Endothelial cell of umbilical vein (primary cell): Measurements from ENCODE around the gene GRIFIN. TPM values are rescaled to one million over a fixed set of nuclear protein-coding genes. Genes with fewer than 3 reads are reported as not detected.

Experiments used
- BruUV-seq: library from RNA; stranded (reverse); fragments of 400-500 nt; replicated peaks from 2 replicates; lab custom pipeline; 2021; lab: Mats Ljungman, UMichigan
- CTCF ChIA-PET: fragments of 300-600, 350-600 bp; sonication (Branson Sonifier 250); formaldehyde crosslinking; loops from one replicate; lab custom pipeline; 2021; ENCODE audit warnings: antibody characterized with exemption, inconsistent platforms; lab: Charles Lee
- POLR2A ChIA-PET: fragments of 300-600, 350-600 bp; sonication (Branson Sonifier 250); formaldehyde crosslinking; loops from one replicate; lab custom pipeline; 2021; ENCODE audit warnings: antibody characterized with exemption, inconsistent platforms; lab: Charles Lee
- DNase-seq: peaks from one replicate; pipeline ENCODE4 v3.0.0-alpha.2; 2011; ENCODE audit warnings: low read depth, low spot score
- FAIRE-seq: peaks from 2 replicates; lab custom pipeline; 2011; peaks lifted over from hg19 to GRCh38; lab: Jason Lieb, UNC
- H2AFZ ChIP-seq: 2 replicates; pipeline ENCODE4 v1.6.0; 2012; ENCODE audit warnings: low read depth, low read length, control low read depth, inconsistent platforms
- H3K27ac ChIP-seq: 2 replicates; pipeline ENCODE4 v1.5.1; 2011; ENCODE audit warnings: low read depth, mild to moderate bottlenecking, control low read depth, low read length, moderate library complexity; ENCODE audit not compliant: insufficient read depth
- H3K27me3 ChIP-seq, 2 experiments: 2 replicates each; pipeline versions ENCODE4 v1.6.0 to v1.6.1; 2011; ENCODE audit warnings: low read length in 2 of 2, mixed read lengths in 1 of 2; ENCODE audit not compliant: control insufficient read depth in 2 of 2, insufficient read depth in 2 of 2
- H3K36me3 ChIP-seq, 2 experiments: 2 replicates in 1 of 2; 3 replicates in 1 of 2; pipeline ENCODE4 v1.5.1; 2011; ENCODE audit warnings: low read length in 2 of 2, mild to moderate bottlenecking in 1 of 2, moderate library complexity in 1 of 2; ENCODE audit not compliant: control insufficient read depth in 2 of 2, insufficient read depth in 2 of 2; ENCODE audit errors: extremely low read depth in 1 of 2
- H3K4me1 ChIP-seq: 3 replicates; pipeline ENCODE4 v1.5.1; 2011; ENCODE audit warnings: mild to moderate bottlenecking, low read length; ENCODE audit not compliant: control insufficient read depth, insufficient read depth; ENCODE audit errors: extremely low read depth
- H3K4me2 ChIP-seq: 2 replicates; pipeline ENCODE4 v1.6.1; 2011; ENCODE audit warnings: low read length, control low read depth, mixed read lengths; ENCODE audit not compliant: insufficient read depth
- H3K4me3 ChIP-seq, 3 experiments: fragments of 200-600 bp in 1 of 3; sonication (generic), shearing (Covaris generic) in 1 of 3; replicated peaks in 1 of 3; 2 replicates each; pipeline ENCODE4 v1.5.1; 2011 to 2016; ENCODE audit warnings: control low read depth in 3 of 3, low read length in 3 of 3, mild to moderate bottlenecking in 2 of 3, inconsistent platforms in 1 of 3, low read depth in 1 of 3, moderate library complexity in 1 of 3; ENCODE audit not compliant: insufficient read depth in 1 of 3
- H3K79me2 ChIP-seq: 2 replicates; pipeline ENCODE4 v1.6.0; 2012; ENCODE audit warnings: low read length, inconsistent platforms; ENCODE audit not compliant: control insufficient read depth, insufficient read depth
- H3K9ac ChIP-seq: replicated peaks from 2 replicates; pipeline ENCODE3; 2011; ENCODE audit warnings: low read length, control low read depth; ENCODE audit not compliant: insufficient read depth; ENCODE audit errors: extremely low read depth
- H3K9me1 ChIP-seq: replicated peaks from 3 replicates; pipeline ENCODE4 v1.6.0; 2011; ENCODE audit warnings: mild to moderate bottlenecking, low read length; ENCODE audit not compliant: control insufficient read depth, insufficient read depth; ENCODE audit errors: extremely low read depth
- H3K9me3 ChIP-seq: replicated peaks from 2 replicates; pipeline ENCODE4 v1.5.1; 2012; ENCODE audit warnings: low read length, inconsistent platforms; ENCODE audit not compliant: control insufficient read depth, insufficient read depth
- H4K20me1 ChIP-seq: replicated peaks from 2 replicates; pipeline ENCODE3; 2011; ENCODE audit warnings: mild to moderate bottlenecking, low read length; ENCODE audit not compliant: control insufficient read depth, insufficient read depth; ENCODE audit errors: extremely low read depth
- FOS ChIP-seq: IDR thresholded peaks from 2 replicates; pipeline ENCODE4 v1.6.1; 2011; ENCODE audit warnings: mild to moderate bottlenecking, low read length, moderate library complexity, borderline replicate concordance; ENCODE audit not compliant: insufficient read depth
- GATA2 ChIP-seq: IDR thresholded peaks from 2 replicates; pipeline ENCODE4 v1.7.0; 2011; ENCODE audit warnings: low read depth, mild to moderate bottlenecking, moderate library complexity, mixed read lengths, low read length; ENCODE audit not compliant: insufficient read length, insufficient read depth
- JUN ChIP-seq: IDR thresholded peaks from 2 replicates; pipeline ENCODE4 v1.6.1; 2011; ENCODE audit warnings: borderline replicate concordance, low read depth; ENCODE audit not compliant: insufficient read length, insufficient read depth
- MYC ChIP-seq: IDR thresholded peaks from one replicate; pipeline ENCODE4 v1.6.1; 2011; ENCODE audit warnings: mild to moderate bottlenecking, low read depth, low read length
- POLR2A ChIP-seq: IDR thresholded peaks from 2 replicates; pipeline ENCODE4 v1.6.1; 2012; ENCODE audit warnings: low read depth, mild to moderate bottlenecking, control low read depth, low read length
- dilution Hi-C: fragments of 300-500 bp; cut with MboI; formaldehyde crosslinking; loops from one replicate; pipeline ENCODE4 v1.15.0; 2019; ENCODE audit warnings: low sequenced_read_pairs; ENCODE audit not compliant: extremely low pct_ligation_motif_present
- intact Hi-C: fragments of 100-400 bp; cut with micrococcal nuclease; formaldehyde crosslinking; loops from one replicate; pipeline ENCODE4 v1.10.0; 2022
- polyA plus RNA-seq, 4 experiments: library from polyadenylated mRNA; depleted of rRNA in 3 of 4; stranded (reverse) in 3 of 4; unstranded in 1 of 4; fragments of >200 nt; gene quantifications; 2 replicates each; pipeline versions ENCODE4 v1.2.1 to v1.2.3, GENCODE V29; 2011 to 2012; ENCODE audit warnings: missing spikeins in 1 of 4
- total RNA-seq: library from RNA; stranded (reverse); gene quantifications from 2 replicates; pipeline ENCODE4 v1.2.3, GENCODE V29; 2021
- TF ChIP-seq, protein P1 (sequence below): IDR thresholded peaks from 2 replicates; pipeline ENCODE4 v1.6.1; 2011; ENCODE audit not compliant: insufficient read depth, insufficient read length
- TF ChIP-seq, protein P2 (sequence below), 2 donors: IDR thresholded peaks; 1 replicate in 1 of 2; 2 replicates in 1 of 2; pipeline ENCODE4 v1.5.1; 2011; ENCODE audit warnings: low read length in 2 of 2, mild to moderate bottlenecking in 2 of 2, moderate library complexity in 2 of 2, control low read depth in 1 of 2, inconsistent platforms in 1 of 2, low read depth in 1 of 2; ENCODE audit not compliant: insufficient read depth in 1 of 2; ENCODE audit errors: extremely low read depth in 1 of 2

Gene GRIFIN
- total and polyA plus RNA-seq, 2 donors (not counting 3 experiments of a cell fraction or from before 2014, with no cell fraction given), result not detected

GRCh38 chr7:2502647-2502966 is 26.4 kb upstream of the GRIFIN start:
- Histone ChIP-seq H3K27me3 (no peaks in the 10 kb centered on the region), H3K4me2 (no peak overlapping the region), H3K4me3 (no peak overlapping the region), H3K9me3 (no peaks in the 10 kb centered on the region), H3K27ac (no peak overlapping the region), H3K4me1 (no peaks in the 10 kb centered on the region), H3K36me3 (no peaks in the 10 kb centered on the region), H2AFZ (no peak overlapping the region), H4K20me1 (no peaks in the 10 kb centered on the region), H3K79me2 (no peaks in the 10 kb centered on the region), H3K9ac (no peak overlapping the region), H3K9me1 (no peaks in the 10 kb centered on the region)
- intact Hi-C loops, result no loop called here
- TF ChIP-seq GATA2 (no peak), MYC (no peak), POLR2A (no peak), FOS (no peak), JUN (no peak)
- TF ChIP-seq, protein P1, sequence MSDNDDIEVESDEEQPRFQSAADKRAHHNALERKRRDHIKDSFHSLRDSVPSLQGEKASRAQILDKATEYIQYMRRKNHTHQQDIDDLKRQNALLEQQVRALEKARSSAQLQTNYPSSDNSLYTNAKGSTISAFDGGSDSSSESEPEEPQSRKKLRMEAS, result no peak
- TF ChIP-seq, protein P2, sequence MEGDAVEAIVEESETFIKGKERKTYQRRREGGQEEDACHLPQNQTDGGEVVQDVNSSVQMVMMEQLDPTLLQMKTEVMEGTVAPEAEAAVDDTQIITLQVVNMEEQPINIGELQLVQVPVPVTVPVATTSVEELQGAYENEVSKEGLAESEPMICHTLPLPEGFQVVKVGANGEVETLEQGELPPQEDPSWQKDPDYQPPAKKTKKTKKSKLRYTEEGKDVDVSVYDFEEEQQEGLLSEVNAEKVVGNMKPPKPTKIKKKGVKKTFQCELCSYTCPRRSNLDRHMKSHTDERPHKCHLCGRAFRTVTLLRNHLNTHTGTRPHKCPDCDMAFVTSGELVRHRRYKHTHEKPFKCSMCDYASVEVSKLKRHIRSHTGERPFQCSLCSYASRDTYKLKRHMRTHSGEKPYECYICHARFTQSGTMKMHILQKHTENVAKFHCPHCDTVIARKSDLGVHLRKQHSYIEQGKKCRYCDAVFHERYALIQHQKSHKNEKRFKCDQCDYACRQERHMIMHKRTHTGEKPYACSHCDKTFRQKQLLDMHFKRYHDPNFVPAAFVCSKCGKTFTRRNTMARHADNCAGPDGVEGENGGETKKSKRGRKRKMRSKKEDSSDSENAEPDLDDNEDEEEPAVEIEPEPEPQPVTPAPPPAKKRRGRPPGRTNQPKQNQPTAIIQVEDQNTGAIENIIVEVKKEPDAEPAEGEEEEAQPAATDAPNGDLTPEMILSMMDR (IDR thresholded peaks at IDR 0.05; ENCODE audit: extremely low read depth in 1 of 2, insufficient read depth in 1 of 2, low read depth in 1 of 2, low read length in 2 of 2), result no peak
- ChIA-PET CTCF (interaction anchor here (1.2 kb wide), 1 partner anchor 51 kb away, joined by 4 read pairs; no protein-coding TSS in a partner anchor), POLR2A (no interaction called here)
- dilution Hi-C loops, result no loop called here
- no TSS peak for BruUV-seq
- no peak for FAIRE-seq
- no peak for DNase-seq
